Activated CD8-positive, alpha-beta memory T cell treated with anti-CD3 and anti-CD28 coated beads, Interleukin-2, amount 10 ng/mL, durations not matched to agents 7 days and 5 days (primary cell): Measurements from ENCODE around the gene CUX1. TPM values are rescaled to one million over a fixed set of nuclear protein-coding genes. Genes with fewer than 3 reads are reported as not detected.
"Not testable (repeated sequence)": the region's sequence is repeated elsewhere in the genome, so short reads cannot be mapped to it uniquely, and the experiment has no call there.

Source experiments
- ATAC-seq: fragments of 150-1000 bp; cut with Tn5 transposase; one replicate; pipeline ENCODE4 v1.10.0; 2021; ENCODE audit warnings: moderate library complexity
- CTCF ChIA-PET: fragments of 350-600 bp; sonication (Branson Sonifier 250); formaldehyde crosslinking; loops from one replicate; lab custom pipeline; 2021; ENCODE audit warnings: antibody characterized with exemption; lab: Charles Lee
- DNase-seq: peaks from one replicate; pipeline ENCODE4 v3.0.0-alpha.2; 2020
- H3K27ac Mint-ChIP-seq: one replicate; pipeline ENCODE4 v1.8.0; 2021; ENCODE audit warnings: mild to moderate bottlenecking, mixed read lengths
- H3K27me3 Mint-ChIP-seq: one replicate; pipeline ENCODE4 v1.8.0; 2021; ENCODE audit warnings: mixed read lengths
- H3K36me3 Mint-ChIP-seq: one replicate; pipeline ENCODE4 v1.8.0; 2021; ENCODE audit warnings: mild to moderate bottlenecking, mixed read lengths
- H3K4me1 Mint-ChIP-seq: one replicate; pipeline ENCODE4 v1.8.0; 2021; ENCODE audit warnings: mixed read lengths
- H3K4me3 Mint-ChIP-seq: one replicate; pipeline ENCODE4 v1.8.0; 2021; ENCODE audit warnings: mild to moderate bottlenecking, moderate library complexity, mixed read lengths
- H3K9me3 Mint-ChIP-seq: one replicate; pipeline ENCODE4 v1.8.0; 2022; ENCODE audit warnings: low read depth, mixed read lengths
- total RNA-seq, 2 experiments: library from RNA; stranded (reverse); gene quantifications; one replicate each; pipeline ENCODE4 v1.2.3, GENCODE V29; 2021

Gene CUX1
- total RNA-seq, 2 experiments from 2014 or later, result 24.0 to 28.7 TPM

GRCh38 chr7:101784292-101785127, 32.9 kb upstream of the CUX1 start:
- CTCF ChIA-PET, result no interaction called here
- ATAC-seq (no peak), DNase-seq (no peak)
- H3K4me1 Mint-ChIP-seq, result no peaks in the 10 kb centered on the region
- no peaks in the 10 kb centered on the region for H3K36me3 Mint-ChIP-seq
- H3K9me3 Mint-ChIP-seq, result no peaks in the 10 kb centered on the region
- H3K27me3 Mint-ChIP-seq, result peaks cover 8% of the 10 kb centered on the region
- H3K4me3 Mint-ChIP-seq, result no peak overlapping the region
- H3K27ac Mint-ChIP-seq, result no peak overlapping the region

- no peaks in the 10 kb centered on the region for H3K36me3 Mint-ChIP-seq
- H3K4me3 Mint-ChIP-seq, result no peak overlapping the region
- H3K27ac Mint-ChIP-seq, result no peak overlapping the region
- no peak for ATAC-seq
- no peaks in the 10 kb centered on the region for H3K4me1 Mint-ChIP-seq
- DNase-seq, result no peak
- peaks cover 8% of the 10 kb centered on the region for H3K27me3 Mint-ChIP-seq
- CTCF ChIA-PET, result no interaction called here
- H3K9me3 Mint-ChIP-seq, result no peaks in the 10 kb centered on the region
Observed at GRCh38 chr7:101787864-101788263, 29.6 kb upstream of the CUX1 start.

GRCh38 chr7:101788517-101788916, 28.9 kb upstream of the CUX1 start:
- no peak overlapping the region for H3K4me3 Mint-ChIP-seq
- H3K27me3 Mint-ChIP-seq, result peaks cover 6% of the 10 kb centered on the region
- H3K4me1 Mint-ChIP-seq, result no peaks in the 10 kb centered on the region
- CTCF ChIA-PET, result no interaction called here
- H3K27ac Mint-ChIP-seq, result no peak overlapping the region
- ATAC-seq (no peak), DNase-seq (no peak)
- no peaks in the 10 kb centered on the region for H3K9me3 Mint-ChIP-seq
- H3K36me3 Mint-ChIP-seq, result no peaks in the 10 kb centered on the region

GRCh38 chr7:101790566-101791293, 26.7 kb upstream of the CUX1 start:
- Mint-ChIP-seq H3K4me3 (no peak overlapping the region), H3K36me3 (no peaks in the 10 kb centered on the region), H3K4me1 (no peaks in the 10 kb centered on the region), H3K9me3 (no peaks in the 10 kb centered on the region), H3K27me3 (no peaks in the 10 kb centered on the region), H3K27ac (no peak overlapping the region)
- DNase-seq (no peak), ATAC-seq (no peak)
- CTCF ChIA-PET, result no interaction called here

- Mint-ChIP-seq H3K4me3 (no peak overlapping the region), H3K4me1 (no peaks in the 10 kb centered on the region), H3K36me3 (no peaks in the 10 kb centered on the region), H3K27me3 (no peaks in the 10 kb centered on the region), H3K27ac (no peak overlapping the region), H3K9me3 (no peaks in the 10 kb centered on the region)
- DNase-seq (no peak), ATAC-seq (no peak)
- CTCF ChIA-PET, result no interaction called here
Observed at GRCh38 chr7:101792051-101792681, 25.3 kb upstream of the CUX1 start.

- H3K4me3 Mint-ChIP-seq, H3K4me1 Mint-ChIP-seq, H3K9me3 Mint-ChIP-seq, H3K27me3 Mint-ChIP-seq, CTCF ChIA-PET, ATAC-seq, H3K36me3 Mint-ChIP-seq, H3K27ac Mint-ChIP-seq, DNase-seq: not testable (repeated sequence)
Observed at GRCh38 chr7:101792682-101793071, 24.7 kb upstream of the CUX1 start.

GRCh38 chr7:101795461-101795860, 22.0 kb upstream of the CUX1 start:
- CTCF ChIA-PET, result interaction anchor here (0.7 kb wide), 1 partner anchor 1208 kb away, joined by 3 read pairs; no protein-coding TSS in a partner anchor
- no peak overlapping the region for H3K4me3 Mint-ChIP-seq
- no peaks in the 10 kb centered on the region for H3K4me1 Mint-ChIP-seq
- ATAC-seq, result no peak
- H3K27ac Mint-ChIP-seq, result no peak overlapping the region
- no peaks in the 10 kb centered on the region for H3K36me3 Mint-ChIP-seq
- H3K9me3 Mint-ChIP-seq, result no peaks in the 10 kb centered on the region
- peaks cover 4% of the 10 kb centered on the region for H3K27me3 Mint-ChIP-seq
- DNase-seq, result no peak

- not testable (repeated sequence) for H3K4me1 Mint-ChIP-seq, H3K4me3 Mint-ChIP-seq, H3K36me3 Mint-ChIP-seq, ATAC-seq, H3K27ac Mint-ChIP-seq, DNase-seq, H3K9me3 Mint-ChIP-seq
- H3K27me3 Mint-ChIP-seq, result peaks cover 14% of the 10 kb centered on the region
- CTCF ChIA-PET, result interaction anchor here (0.6 kb wide), 1 partner anchor 36 kb away, joined by 4 read pairs; no protein-coding TSS in a partner anchor
Observed at GRCh38 chr7:101798173-101798572, 19.3 kb upstream of the CUX1 start.

GRCh38 chr7:101803203-101804087, 14.0 kb upstream of the CUX1 start:
- Mint-ChIP-seq H3K4me1 (peaks cover 7% of the 10 kb centered on the region), H3K27ac (no peak overlapping the region), H3K27me3 (peaks cover 41% of the 10 kb centered on the region), H3K36me3 (no peaks in the 10 kb centered on the region), H3K9me3 (no peaks in the 10 kb centered on the region), H3K4me3 (no peak overlapping the region)
- DNase-seq, result no peak
- ATAC-seq, result no peak
- CTCF ChIA-PET, result no interaction called here

- Mint-ChIP-seq H3K36me3 (no peaks in the 10 kb centered on the region), H3K9me3 (no peaks in the 10 kb centered on the region), H3K27me3 (peaks cover 43% of the 10 kb centered on the region), H3K27ac (no peak overlapping the region), H3K4me1 (peaks cover 7% of the 10 kb centered on the region), H3K4me3 (no peak overlapping the region)
- CTCF ChIA-PET, result interaction anchor here (1.0 to 1.3 kb wide), 2 partner anchors 10 to 115 kb away, joined by 6 to 7 read pairs; no protein-coding TSS in a partner anchor
- ATAC-seq, result no peak
- DNase-seq, result no peak
Observed at GRCh38 chr7:101804088-101804963, 13.1 kb upstream of the CUX1 start.

GRCh38 chr7:101804967-101805366, 12.5 kb upstream of the CUX1 start:
- H3K36me3 Mint-ChIP-seq, result no peaks in the 10 kb centered on the region
- DNase-seq (no peak), ATAC-seq (no peak)
- CTCF ChIA-PET, result interaction anchor here (1.0 to 1.3 kb wide), 3 partner anchors 9 to 119 kb away, joined by 3 to 7 read pairs (median 6); no protein-coding TSS in a partner anchor
- H3K4me3 Mint-ChIP-seq, result no peak overlapping the region
- H3K27me3 Mint-ChIP-seq, result peaks cover 43% of the 10 kb centered on the region
- H3K4me1 Mint-ChIP-seq, result peaks cover 7% of the 10 kb centered on the region
- no peak overlapping the region for H3K27ac Mint-ChIP-seq
- H3K9me3 Mint-ChIP-seq, result no peaks in the 10 kb centered on the region

- peaks cover 8% of the 10 kb centered on the region for H3K4me1 Mint-ChIP-seq
- no peak overlapping the region for H3K4me3 Mint-ChIP-seq
- DNase-seq (no peak), ATAC-seq (no peak)
- H3K9me3 Mint-ChIP-seq, result no peaks in the 10 kb centered on the region
- CTCF ChIA-PET, result interaction anchor here (1.4 kb wide), 3 partner anchors 69 to 126 kb away, joined by 4 to 7 read pairs (median 5); no protein-coding TSS in a partner anchor
- H3K36me3 Mint-ChIP-seq, result no peaks in the 10 kb centered on the region
- H3K27ac Mint-ChIP-seq, result no peak overlapping the region
- H3K27me3 Mint-ChIP-seq, result peaks cover 24% of the 10 kb centered on the region
Observed at GRCh38 chr7:101812595-101812994, 4.8 kb upstream of the CUX1 start.
